Measurements from ENCODE around the gene PTPN14.
"Not testable (repeated sequence)": the region's sequence is repeated elsewhere in the genome, so short reads cannot be mapped to it uniquely, and the experiment has no call there.

The PTPN14 gene

GRCh38 chr1:214506972-214507431, 44.4 kb downstream of the PTPN14 start:
- no peak for DNase-seq

- DNase-seq: no peak
Measured at GRCh38 chr1:214505134-214505533, 46.3 kb downstream of the PTPN14 start.

- no peak for DNase-seq
Measured at GRCh38 chr1:214504330-214504729, 47.1 kb downstream of the PTPN14 start.

- no peak for DNase-seq
Measured at GRCh38 chr1:214503553-214503952, 47.8 kb downstream of the PTPN14 start.

DNA sequence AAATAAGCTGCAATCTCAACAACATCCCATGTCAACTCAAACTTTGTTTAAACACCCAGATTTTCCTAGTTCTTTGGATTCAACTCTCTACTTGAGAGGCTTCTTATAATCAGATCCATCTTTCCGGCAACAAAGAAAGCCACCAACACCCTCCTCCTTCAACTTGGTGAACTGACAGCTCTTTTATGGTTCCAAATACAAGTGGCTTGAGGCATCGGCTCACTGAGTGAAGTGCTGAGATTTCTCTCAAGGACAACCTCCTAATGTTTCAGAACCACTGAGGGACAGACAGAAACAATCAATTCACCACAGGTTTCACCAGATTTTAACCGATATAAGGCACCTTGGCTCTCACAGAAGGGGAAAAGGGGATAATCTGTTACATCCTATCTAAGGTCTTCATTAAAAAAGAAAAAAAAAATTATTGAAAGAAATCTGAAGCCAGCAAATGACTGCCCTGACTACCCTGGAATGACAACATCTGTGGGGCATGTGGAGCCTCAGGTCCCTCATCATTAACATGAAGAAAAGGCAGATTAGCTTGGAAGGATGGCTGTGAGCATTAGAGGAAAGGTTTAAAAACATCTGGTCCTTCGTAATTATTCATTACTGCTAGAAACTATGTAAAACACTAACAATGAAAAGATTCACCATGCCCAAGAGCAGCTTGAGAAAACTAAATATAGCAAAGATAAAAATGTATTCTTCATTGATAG, 50.9 kb downstream of the PTPN14 start:
- DNase-seq: no peak

DNA sequence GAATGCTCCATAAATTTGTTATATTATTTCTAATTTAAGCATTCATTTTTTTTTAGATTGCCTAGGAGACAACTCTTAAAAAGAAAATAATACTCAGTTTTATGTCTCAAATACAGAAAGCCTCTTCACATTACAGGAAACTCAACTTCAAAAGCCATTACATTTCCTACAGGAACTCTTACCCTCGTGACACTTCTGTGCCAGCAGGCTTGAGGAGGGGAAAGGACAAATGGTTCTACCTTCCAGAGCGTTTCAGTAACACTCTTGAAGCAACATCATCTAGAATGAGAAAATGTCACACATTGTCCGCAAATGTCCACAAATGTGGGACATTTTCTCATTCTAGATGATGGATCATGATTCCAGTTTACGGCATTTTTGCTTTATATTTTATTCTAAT, 51.7 kb downstream of the PTPN14 start:
- DNase-seq: no peak

GRCh38 chr1:214498021-214498420, 53.4 kb downstream of the PTPN14 start:
- DNase-seq: no peak

- no peak for DNase-seq
Measured at GRCh38 chr1:214496126-214496525, 55.3 kb downstream of the PTPN14 start.

DNA sequence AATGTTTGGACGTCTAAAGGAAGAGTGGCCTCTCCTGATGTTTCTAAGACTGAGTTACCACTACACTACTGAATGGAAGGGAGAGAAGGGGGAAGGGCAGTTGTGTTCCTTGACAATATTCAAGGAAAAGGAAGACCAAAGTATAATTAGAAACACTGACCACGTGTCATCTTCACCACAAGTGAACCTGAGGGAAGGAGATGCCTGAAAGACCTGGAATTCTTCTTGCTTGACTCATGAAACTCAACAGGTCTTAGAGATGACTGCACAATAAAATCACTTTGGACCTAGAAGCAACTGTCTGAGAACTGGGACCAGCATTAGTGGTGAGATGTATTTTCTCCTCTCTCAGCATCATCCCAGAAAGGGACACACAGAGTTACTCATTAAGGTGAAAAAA, 56.7 kb downstream of the PTPN14 start:
- no peak for DNase-seq

- DNase-seq: not testable (repeated sequence)
Measured at GRCh38 chr1:214494179-214494578, 57.2 kb downstream of the PTPN14 start.

DNA sequence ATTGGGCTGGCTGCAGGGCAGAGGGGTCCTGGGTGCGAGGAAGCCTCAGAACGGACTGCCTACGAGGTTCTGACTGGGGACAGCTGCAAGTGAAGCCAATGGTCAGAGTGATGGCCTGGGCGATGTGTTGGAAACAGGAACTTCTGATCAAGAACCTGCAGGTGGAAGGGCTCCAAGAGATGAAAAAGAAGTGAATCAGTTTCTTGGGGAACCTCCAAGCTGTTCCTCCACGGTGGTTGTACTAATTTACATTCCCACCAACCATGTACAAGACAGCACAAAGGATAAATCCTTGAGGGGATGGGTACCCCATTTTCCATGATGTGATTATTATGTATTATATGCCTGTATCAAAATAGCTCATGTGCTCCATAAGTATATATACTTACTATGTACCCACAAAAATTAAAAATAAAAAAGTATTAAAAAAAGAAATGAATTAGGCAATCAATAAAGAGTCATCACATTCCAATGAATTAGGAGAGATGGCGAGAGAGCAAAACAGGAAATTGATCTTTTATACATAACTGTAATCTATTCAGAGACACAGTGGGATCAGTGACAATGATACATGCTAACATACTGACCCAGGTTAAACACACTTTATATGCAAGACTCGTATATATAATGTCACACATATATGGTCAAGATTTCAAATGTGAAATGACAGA, 58.1 kb downstream of the PTPN14 start:
- no peak for DNase-seq

GRCh38 chr1:214492401-214493075, 58.9 kb downstream of the PTPN14 start:
- DNase-seq: no peak

DNA sequence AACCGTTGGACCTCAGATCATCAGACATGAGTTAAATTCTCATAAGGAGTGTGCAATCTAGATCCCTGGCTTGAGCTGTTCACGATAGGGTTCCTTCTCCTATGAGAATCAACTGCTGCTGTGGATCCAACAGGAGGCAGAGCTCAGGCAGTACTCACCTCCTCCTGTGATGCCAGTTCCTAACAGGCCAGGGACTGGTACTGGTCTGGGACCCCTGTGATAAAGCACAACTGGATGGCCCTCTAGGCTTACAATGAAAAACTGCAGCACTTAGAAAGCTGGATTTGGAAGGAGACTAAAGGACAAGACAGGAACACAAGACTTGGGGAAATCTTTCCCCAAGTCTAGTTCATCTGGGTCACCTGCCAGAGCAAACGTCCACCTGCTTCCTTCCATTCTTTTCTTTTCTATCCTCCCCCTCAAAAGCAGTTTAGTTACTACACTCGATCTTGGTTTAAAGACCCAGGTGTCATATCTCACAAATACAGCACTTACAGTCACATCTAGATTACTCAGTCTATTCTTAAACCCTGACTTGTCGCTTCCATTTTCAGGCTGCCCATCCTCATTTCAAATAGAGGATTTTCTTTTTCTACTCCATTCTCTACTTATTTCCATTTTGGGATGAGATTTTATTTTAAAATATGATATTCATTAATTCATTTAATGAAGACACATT, 59.8 kb downstream of the PTPN14 start:
- DNase-seq: no peak

DNA sequence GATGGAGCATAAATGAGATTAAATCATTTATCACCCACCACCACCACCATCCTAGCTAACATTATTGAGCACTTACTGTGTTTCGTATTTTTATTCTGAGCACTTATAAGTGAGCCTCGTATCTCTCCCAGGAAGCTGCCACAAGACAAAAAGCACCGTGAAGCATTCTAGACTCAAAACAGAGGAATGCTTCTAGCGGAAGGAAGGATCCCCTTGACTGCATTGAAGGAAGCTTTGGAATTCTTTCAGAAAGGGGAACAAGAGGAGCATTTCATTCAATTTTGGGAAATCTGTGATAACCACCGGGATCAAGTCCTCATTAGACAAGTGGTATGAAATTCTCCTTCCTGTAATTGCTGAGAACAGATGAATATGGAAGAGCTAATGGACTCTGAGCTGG, 66.3 kb downstream of the PTPN14 start:
- DNase-seq: no peak

DNA sequence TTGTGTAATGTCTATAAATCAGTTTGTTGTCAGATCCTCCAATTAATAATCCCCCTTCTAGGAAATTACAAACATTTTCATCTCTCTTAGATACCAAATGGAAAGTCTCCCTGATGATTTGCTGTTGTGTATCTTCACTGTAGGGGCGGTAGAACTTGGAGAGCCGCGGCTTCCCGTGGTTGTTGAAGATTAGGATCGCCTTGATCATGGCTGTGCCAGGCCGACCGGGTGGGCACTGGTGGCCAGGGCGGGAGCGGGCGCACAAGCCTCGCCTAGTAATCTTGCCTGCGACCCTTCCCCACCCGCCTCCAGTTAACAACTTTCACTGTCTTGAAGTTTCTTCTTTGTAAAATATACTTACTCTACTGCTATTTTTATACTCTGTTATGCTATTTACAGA, 68.2 kb downstream of the PTPN14 start:
- not testable (repeated sequence) for DNase-seq

- DNase-seq: not testable (repeated sequence)
Measured at GRCh38 chr1:214481983-214482634, 69.3 kb downstream of the PTPN14 start.

DNA sequence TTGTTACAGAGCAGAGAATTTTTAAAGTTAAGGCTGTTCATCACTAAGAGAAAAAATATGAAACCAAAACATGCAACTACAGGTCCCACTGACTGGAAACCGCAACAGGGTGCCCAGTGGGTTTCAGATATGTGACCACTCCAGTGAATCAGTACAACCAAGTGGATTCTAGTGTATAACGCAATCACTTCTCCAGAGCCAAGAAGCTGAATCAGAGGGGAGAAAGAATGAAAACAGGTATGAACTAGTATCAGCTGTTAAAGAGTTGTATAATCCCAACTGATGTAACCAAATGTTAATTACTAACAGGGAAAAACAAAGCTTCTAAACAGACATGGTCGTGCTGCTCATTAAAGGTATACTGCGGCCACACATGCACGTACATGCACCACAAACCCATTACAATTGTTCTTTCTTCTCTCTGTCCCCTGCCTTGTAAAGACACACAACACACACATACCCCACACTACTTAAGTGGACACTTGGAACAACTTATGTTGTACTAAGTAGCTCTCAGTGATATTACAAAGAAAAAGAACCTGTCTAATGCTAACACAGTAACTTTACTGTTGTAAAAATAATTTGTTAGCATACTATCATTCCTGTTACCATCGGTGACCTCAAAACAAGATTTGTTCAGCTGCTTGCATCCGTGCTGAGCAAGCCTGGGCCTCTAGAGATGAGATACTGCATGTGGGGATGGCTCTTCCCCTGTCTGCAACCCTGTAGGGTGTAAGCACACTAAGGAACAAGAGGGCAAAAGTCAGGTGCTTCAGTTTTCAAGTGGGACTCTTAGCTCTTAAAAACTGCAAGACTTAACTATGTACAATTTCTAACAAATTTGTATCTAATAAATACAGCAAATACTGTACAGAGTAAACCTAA, 74.2 kb downstream of the PTPN14 start:
- DNase-seq: no peak

GRCh38 chr1:214476229-214476985, 75.0 kb downstream of the PTPN14 start:
- DNase-seq: no peak

GRCh38 chr1:214475746-214476145, 75.7 kb downstream of the PTPN14 start:
- no peak for DNase-seq

GRCh38 chr1:214475331-214475730, 76.1 kb downstream of the PTPN14 start:
- no peak for DNase-seq

DNA sequence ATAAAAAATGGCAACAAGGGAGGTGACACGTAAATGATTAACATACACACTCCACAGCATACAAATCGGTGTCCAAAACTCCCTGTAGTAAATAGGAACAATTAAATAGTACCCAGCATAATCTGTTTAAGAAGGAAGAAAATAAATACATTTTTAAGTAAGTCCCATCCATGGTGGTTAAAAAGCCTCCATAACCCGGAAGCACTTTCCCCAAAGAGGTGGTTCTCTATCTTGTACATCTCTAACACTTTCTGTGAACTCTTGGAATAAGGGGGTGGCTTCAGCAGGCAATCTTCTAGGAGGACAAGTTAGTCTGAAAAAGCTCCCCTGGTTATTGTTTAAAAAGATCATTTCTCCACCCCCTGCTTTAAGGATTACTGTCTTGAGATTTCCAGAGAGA, 76.9 kb downstream of the PTPN14 start:
- no peak for DNase-seq
